GM21737 (cell line): ENCODE measurements around the gene FAM193B.
"Not testable (repeated sequence)": the region's sequence is repeated elsewhere in the genome, so short reads cannot be mapped to it uniquely, and the experiment has no call there.

Source experiments
- ATAC-seq: cut with Tn5 transposase; IDR thresholded peaks from one replicate; pipeline ENCODE4 v1.9.1; 2021; ENCODE audit warnings: mild to moderate bottlenecking, moderate library complexity; ENCODE audit not compliant: unreplicated experiment

FAM193B gene

GRCh38 chr5:177487975-177488374, 66.4 kb downstream of the FAM193B start:
- ATAC-seq: no peak

GRCh38 chr5:177487144-177487543, 67.2 kb downstream of the FAM193B start:
- no peak for ATAC-seq

- ATAC-seq: no peak
These were observed 68.1 kb downstream of the FAM193B start for GRCh38 chr5:177486256-177486655.

- not testable (repeated sequence) for ATAC-seq
These were observed 68.6 kb downstream of the FAM193B start for GRCh38 chr5:177485753-177486152.

GRCh38 chr5:177484902-177485549, 69.3 kb downstream of the FAM193B start:
- ATAC-seq: no peak

GRCh38 chr5:177483994-177484901, 70.1 kb downstream of the FAM193B start:
- ATAC-seq: no peak

- ATAC-seq: no peak
These were observed 71.3 kb downstream of the FAM193B start for GRCh38 chr5:177483042-177483441.

GRCh38 chr5:177482359-177482795, 72.0 kb downstream of the FAM193B start:
- no peak for ATAC-seq

- ATAC-seq: no peak
These were observed 74.6 kb downstream of the FAM193B start for GRCh38 chr5:177479774-177480173.

GRCh38 chr5:177478711-177479646, 75.4 kb downstream of the FAM193B start:
- no peak for ATAC-seq

GRCh38 chr5:177477701-177478477, 76.5 kb downstream of the FAM193B start:
- no peak for ATAC-seq

- no peak for ATAC-seq
These were observed 77.7 kb downstream of the FAM193B start for GRCh38 chr5:177476531-177477233.

- no peak for ATAC-seq
These were observed 78.6 kb downstream of the FAM193B start for GRCh38 chr5:177475563-177476427.

GRCh38 chr5:177474846-177475562, 79.4 kb downstream of the FAM193B start:
- ATAC-seq: no peak

- no peak for ATAC-seq
These were observed 80.3 kb downstream of the FAM193B start for GRCh38 chr5:177474002-177474476.

GRCh38 chr5:177473443-177474001, 80.8 kb downstream of the FAM193B start, which contains the start of gene DBN1:
Gene DBN1 (minus strand): TSS chr5:177473634. CDS start chr5:177473521, 113 bp downstream.
- peak; percentile 40 for ATAC-seq
